NCI-H2107 (cell line): Measurements from ENCODE around the gene CD180.
"Not testable (repeated sequence)": the region's sequence is repeated elsewhere in the genome, so short reads cannot be mapped to it uniquely, and the experiment has no call there.

Source experiments
- DNase-seq: peaks from one replicate; lab custom pipeline; 2025; lab: John Stamatoyannopoulos, UW

The CD180 gene

GRCh38 chr5:67188274-67189078, 8.1 kb downstream of the CD180 start:
- DNase-seq: no peak

GRCh38 chr5:67187006-67187715, 9.4 kb downstream of the CD180 start:
- DNase-seq: no peak

- DNase-seq: no peak
Measured at GRCh38 chr5:67183859-67184258, 12.7 kb downstream of the CD180 start.

- no peak for DNase-seq
Measured at GRCh38 chr5:67182301-67182790, 14.3 kb downstream of the CD180 start.

- no peak for DNase-seq
Measured at GRCh38 chr5:67181648-67182221, 14.9 kb downstream of the CD180 start.

- no peak for DNase-seq
Measured at GRCh38 chr5:67179697-67180361, 16.8 kb downstream of the CD180 start.

- DNase-seq: no peak
Measured at GRCh38 chr5:67178966-67179365, 17.6 kb downstream of the CD180 start.

GRCh38 chr5:67178085-67178484, 18.5 kb downstream of the CD180 start:
- DNase-seq: no peak

- no peak for DNase-seq
Measured at GRCh38 chr5:67176936-67177335, 19.7 kb downstream of the CD180 start.

GRCh38 chr5:67173959-67174358, 22.6 kb downstream of the CD180 start:
- DNase-seq: no peak

GRCh38 chr5:67173351-67173750, 23.2 kb downstream of the CD180 start:
- DNase-seq: not testable (repeated sequence)

GRCh38 chr5:67170767-67171166, 25.8 kb downstream of the CD180 start:
- no peak for DNase-seq

- no peak for DNase-seq
Measured at GRCh38 chr5:67168069-67168468, 28.5 kb downstream of the CD180 start.

GRCh38 chr5:67166460-67167285, 29.9 kb downstream of the CD180 start:
- no peak for DNase-seq

GRCh38 chr5:67165526-67166459, 30.8 kb downstream of the CD180 start:
- no peak for DNase-seq

- no peak for DNase-seq
Measured at GRCh38 chr5:67164856-67165525, 31.6 kb downstream of the CD180 start.

- no peak for DNase-seq
Measured at GRCh38 chr5:67163863-67164595, 32.6 kb downstream of the CD180 start.

GRCh38 chr5:67163231-67163756, 33.3 kb downstream of the CD180 start:
- DNase-seq: no peak

GRCh38 chr5:67161767-67162166, 34.8 kb downstream of the CD180 start:
- DNase-seq: no peak
